Parathyroid adenoma (tissue), 2 donors: Measurements from ENCODE around the gene FBXO41.

Experiments used
- H2AFZ ChIP-seq: fragments of 300-600 bp; sonication (generic); one replicate; pipeline ENCODE4 v1.7.0; 2017; ENCODE audit warnings: antibody characterized with exemption, mild to moderate bottlenecking
- H3K27ac ChIP-seq: fragments of 300-600 bp; sonication (generic); one replicate; pipeline ENCODE4 v1.7.0; 2017
- H3K27me3 ChIP-seq: fragments of 300-600 bp; sonication (generic); one replicate; pipeline ENCODE4 v1.7.0; 2017; ENCODE audit warnings: low read length; ENCODE audit not compliant: control insufficient read depth, insufficient read depth
- H3K36me3 ChIP-seq: fragments of 300-600 bp; sonication (generic); one replicate; pipeline ENCODE4 v1.7.0; 2017; ENCODE audit warnings: low read length; ENCODE audit not compliant: control insufficient read depth, insufficient read depth
- H3K4me1 ChIP-seq: fragments of 300-600 bp; sonication (generic); one replicate; pipeline ENCODE4 v1.7.0; 2017; ENCODE audit warnings: control low read depth
- H3K4me2 ChIP-seq: fragments of 300-600 bp; sonication (generic); one replicate; pipeline ENCODE4 v1.7.0; 2017; ENCODE audit warnings: low read length
- H3K4me3 ChIP-seq: fragments of 300-600 bp; sonication (generic); one replicate; pipeline ENCODE4 v1.7.0; 2017; ENCODE audit warnings: low read depth, low read length
- H3K79me2 ChIP-seq: fragments of 300-600 bp; sonication (generic); one replicate; pipeline ENCODE4 v1.7.0; 2017; ENCODE audit warnings: control low read depth
- H3K9ac ChIP-seq: fragments of 300-600 bp; sonication (generic); one replicate; pipeline ENCODE4 v1.7.0; 2017; ENCODE audit warnings: mild to moderate bottlenecking
- H3K9me3 ChIP-seq: fragments of 300-600 bp; sonication (generic); one replicate; pipeline ENCODE4 v1.7.0; 2017; ENCODE audit warnings: low read length; ENCODE audit not compliant: control insufficient read depth
- TF ChIP-seq, protein P1 (sequence below): fragments of 300-600 bp; sonication (generic); IDR thresholded peaks from one replicate; pipeline ENCODE4 v1.7.0; 2017; ENCODE audit warnings: antibody characterized with exemption, mild to moderate bottlenecking
- donor health status: primary hyperparathyroidism.

The FBXO41 gene

DNA sequence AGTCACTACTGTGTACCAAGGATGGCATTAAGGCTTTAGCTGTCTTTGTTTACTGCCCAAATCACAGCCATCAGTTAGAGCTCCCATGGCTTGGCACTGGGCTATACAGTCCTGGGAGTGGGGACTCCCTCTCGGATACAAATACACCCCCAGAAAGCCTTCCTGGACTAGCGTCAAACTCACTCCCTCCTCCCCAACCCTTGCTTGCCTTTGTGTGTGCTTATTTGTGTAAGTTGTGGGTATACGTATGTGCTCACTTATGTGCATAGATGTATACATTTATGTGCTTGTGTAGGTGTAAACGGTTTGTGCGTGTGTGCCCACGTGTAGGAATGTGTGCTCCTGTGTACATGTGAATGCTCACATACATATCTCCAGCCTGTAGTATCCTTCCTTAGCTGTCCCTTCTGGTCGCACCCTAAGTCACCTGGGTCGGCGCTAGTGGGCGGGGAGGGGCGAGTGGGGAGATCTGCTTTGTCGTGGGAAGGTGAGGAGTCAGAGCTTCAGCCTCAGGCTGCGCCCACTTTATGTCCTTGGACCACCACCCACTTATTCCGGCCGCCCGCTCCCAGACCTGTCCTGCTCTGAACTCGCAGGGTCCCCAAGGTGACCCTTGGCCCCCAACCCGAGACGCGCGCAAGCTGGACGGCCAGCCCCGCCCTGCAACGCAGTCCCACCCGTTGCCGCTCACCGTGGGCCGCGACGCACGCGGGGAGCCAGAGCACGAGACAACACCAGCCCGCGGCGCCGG is 51.7 kb downstream of the FBXO41 start:
- H3K4me2 ChIP-seq: peak overlapping the region; percentile 87
- no peaks in the 10 kb centered on the region for H3K27me3 ChIP-seq
- H3K4me1 ChIP-seq: peaks cover 7% of the 10 kb centered on the region
- peak overlapping the region; percentile 91 for H2AFZ ChIP-seq
- no peaks in the 10 kb centered on the region for H3K9me3 ChIP-seq
- TF ChIP-seq, protein P1, sequence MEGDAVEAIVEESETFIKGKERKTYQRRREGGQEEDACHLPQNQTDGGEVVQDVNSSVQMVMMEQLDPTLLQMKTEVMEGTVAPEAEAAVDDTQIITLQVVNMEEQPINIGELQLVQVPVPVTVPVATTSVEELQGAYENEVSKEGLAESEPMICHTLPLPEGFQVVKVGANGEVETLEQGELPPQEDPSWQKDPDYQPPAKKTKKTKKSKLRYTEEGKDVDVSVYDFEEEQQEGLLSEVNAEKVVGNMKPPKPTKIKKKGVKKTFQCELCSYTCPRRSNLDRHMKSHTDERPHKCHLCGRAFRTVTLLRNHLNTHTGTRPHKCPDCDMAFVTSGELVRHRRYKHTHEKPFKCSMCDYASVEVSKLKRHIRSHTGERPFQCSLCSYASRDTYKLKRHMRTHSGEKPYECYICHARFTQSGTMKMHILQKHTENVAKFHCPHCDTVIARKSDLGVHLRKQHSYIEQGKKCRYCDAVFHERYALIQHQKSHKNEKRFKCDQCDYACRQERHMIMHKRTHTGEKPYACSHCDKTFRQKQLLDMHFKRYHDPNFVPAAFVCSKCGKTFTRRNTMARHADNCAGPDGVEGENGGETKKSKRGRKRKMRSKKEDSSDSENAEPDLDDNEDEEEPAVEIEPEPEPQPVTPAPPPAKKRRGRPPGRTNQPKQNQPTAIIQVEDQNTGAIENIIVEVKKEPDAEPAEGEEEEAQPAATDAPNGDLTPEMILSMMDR: no peak
- H3K79me2 ChIP-seq: peaks cover 12% of the 10 kb centered on the region
- H3K27ac ChIP-seq: no peak overlapping the region
- no peaks in the 10 kb centered on the region for H3K36me3 ChIP-seq
- H3K9ac ChIP-seq: peak overlapping the region; percentile 40
- H3K4me3 ChIP-seq: peak overlapping the region; percentile 71

DNA sequence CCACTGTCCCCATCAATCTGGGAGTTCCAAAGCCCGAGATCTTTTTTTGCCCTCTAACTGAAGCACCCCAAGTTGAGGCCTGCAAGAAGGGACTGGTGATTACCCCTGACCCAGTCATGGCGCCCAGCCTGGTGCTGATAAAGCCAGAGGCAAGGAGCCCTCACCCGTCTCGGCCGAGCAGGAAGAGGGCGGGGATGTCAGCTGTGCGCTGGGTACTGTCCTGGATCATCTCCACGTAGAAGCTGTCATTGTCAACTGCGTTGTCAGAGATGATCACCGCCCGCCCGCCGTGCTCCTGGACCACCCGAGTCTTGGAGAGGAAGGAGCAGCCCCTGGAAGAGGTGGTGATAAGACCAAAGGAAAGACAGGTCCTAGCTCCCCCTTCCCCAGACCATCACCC is 55.6 kb downstream of the FBXO41 start:
- H3K36me3 ChIP-seq: no peaks in the 10 kb centered on the region
- TF ChIP-seq, protein P1: no peak
- no peak overlapping the region for H3K4me3 ChIP-seq
- H3K9ac ChIP-seq: no peak overlapping the region
- H3K27ac ChIP-seq: no peak overlapping the region
- peaks cover 4% of the 10 kb centered on the region for H3K4me1 ChIP-seq
- no peak overlapping the region for H2AFZ ChIP-seq
- no peaks in the 10 kb centered on the region for H3K79me2 ChIP-seq
- H3K4me2 ChIP-seq: no peak overlapping the region
- H3K27me3 ChIP-seq: no peaks in the 10 kb centered on the region
- H3K9me3 ChIP-seq: no peaks in the 10 kb centered on the region

DNA sequence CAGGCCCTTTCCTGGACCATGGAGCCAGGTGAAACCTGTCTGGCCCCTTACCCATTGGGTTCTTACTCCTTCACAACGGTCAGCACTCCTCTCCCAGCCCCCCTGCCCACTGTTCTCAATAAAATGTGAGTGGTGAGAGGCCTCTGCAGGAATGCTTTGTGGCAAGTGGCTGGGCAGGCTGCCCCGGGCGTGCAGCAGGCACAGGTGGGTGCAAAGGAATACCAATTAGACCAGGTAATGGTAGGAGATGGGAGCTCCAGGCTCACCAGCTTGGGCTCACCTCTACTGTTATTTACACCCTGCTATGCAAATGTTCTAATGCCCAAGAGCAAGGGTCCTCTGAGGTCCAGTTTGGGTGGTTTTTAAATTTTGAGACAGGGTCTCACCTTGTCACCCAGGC is 57.2 kb downstream of the FBXO41 start:
- Histone ChIP-seq H3K4me2 (no peak overlapping the region), H3K79me2 (no peaks in the 10 kb centered on the region), H3K27me3 (no peaks in the 10 kb centered on the region), H3K9ac (no peak overlapping the region), H3K4me1 (no peaks in the 10 kb centered on the region), H2AFZ (no peak overlapping the region), H3K9me3 (no peaks in the 10 kb centered on the region), H3K4me3 (no peak overlapping the region), H3K36me3 (no peaks in the 10 kb centered on the region), H3K27ac (no peak overlapping the region)
- TF ChIP-seq, protein P1: no peak

GRCh38 chr2:73225513-73226360 is 58.5 kb downstream of the FBXO41 start:
- Histone ChIP-seq H3K27me3 (no peaks in the 10 kb centered on the region), H3K4me3 (no peak overlapping the region), H3K79me2 (no peaks in the 10 kb centered on the region), H3K4me1 (no peaks in the 10 kb centered on the region), H3K9me3 (no peaks in the 10 kb centered on the region), H2AFZ (no peak overlapping the region), H3K4me2 (no peak overlapping the region), H3K9ac (no peak overlapping the region), H3K27ac (no peak overlapping the region), H3K36me3 (no peaks in the 10 kb centered on the region)
- TF ChIP-seq, protein P1: no peak
